ENCODE results near the gene SERPINA9. TPM values are rescaled to one million over a fixed set of nuclear protein-coding genes. Genes with fewer than 3 reads are reported as not detected.

Gene SERPINA9
- total and polyA plus RNA-seq, 7 donors: not detected

Other genes with a start within 250 kb of the SERPINA9 start
- not detected for gene SERPINA10, start 182.9 kb downstream of the SERPINA9 start, total RNA-seq
- gene SERPINA10, start 182.9 kb downstream of the SERPINA9 start, polyA plus RNA-seq: not detected
- not detected for gene SERPINA6, start 152.9 kb downstream of the SERPINA9 start, total RNA-seq
- not detected for gene SERPINA6, start 152.9 kb downstream of the SERPINA9 start, polyA plus RNA-seq
- gene SERPINA2, start 109.5 kb downstream of the SERPINA9 start, total RNA-seq: not detected
- gene SERPINA2, start 109.5 kb downstream of the SERPINA9 start, polyA plus RNA-seq: not detected
- 1 to 10 TPM; 2.6 to 5.5 (median 4.7) TPM for gene SERPINA1, start 87.6 kb downstream of the SERPINA9 start, total RNA-seq
- gene SERPINA1, start 87.6 kb downstream of the SERPINA9 start, polyA plus RNA-seq: 1 to 10 TPM in 2 of 3 donors, under 1 TPM in 1; 0.78 to 3.0 (median 2.8) TPM
- gene SERPINA11, start 23.4 kb downstream of the SERPINA9 start, total RNA-seq: not detected
- not detected for gene SERPINA11, start 23.4 kb downstream of the SERPINA9 start, polyA plus RNA-seq
- gene SERPINA12, start 33.3 kb upstream of the SERPINA9 start, total RNA-seq: not detected
- not detected for gene SERPINA12, start 33.3 kb upstream of the SERPINA9 start, polyA plus RNA-seq
- gene SERPINA4, start 85.2 kb upstream of the SERPINA9 start, total RNA-seq: not detected
- not detected for gene SERPINA4, start 85.2 kb upstream of the SERPINA9 start, polyA plus RNA-seq
- gene SERPINA5, start 105.2 kb upstream of the SERPINA9 start, total RNA-seq: 10 to 100 TPM in 3 of 4 donors, 1 to 10 TPM in 1; 7.2 to 59.7 (median 24.9) TPM
- 100 to 1,000 TPM in 1 of 3 donors, 1 to 10 TPM in 2; 2.6 to 107 (median 4.2) TPM for gene SERPINA5, start 105.2 kb upstream of the SERPINA9 start, polyA plus RNA-seq
- gene SERPINA3, start 136.2 kb upstream of the SERPINA9 start, total RNA-seq: 1,000 to 10,000 TPM in 1 of 4 donors, 100 to 1,000 TPM in 1, 10 to 100 TPM in 1, 1 to 10 TPM in 1; 5.5 to 1,141 (median 125) TPM
- gene SERPINA3, start 136.2 kb upstream of the SERPINA9 start, polyA plus RNA-seq: 100 to 1,000 TPM in 2 of 3 donors, 10 to 100 TPM in 1; 45.7 to 360 (median 186) TPM